HG03025 (cell line): ENCODE data around the gene ST7.

Experiments used
- ATAC-seq: cut with Tn5 transposase; IDR thresholded peaks from one replicate; pipeline ENCODE4 v1.9.1; 2021; ENCODE audit warnings: mild to moderate bottlenecking, moderate library complexity; ENCODE audit not compliant: unreplicated experiment, low FRiP score

The ST7 gene

DNA sequence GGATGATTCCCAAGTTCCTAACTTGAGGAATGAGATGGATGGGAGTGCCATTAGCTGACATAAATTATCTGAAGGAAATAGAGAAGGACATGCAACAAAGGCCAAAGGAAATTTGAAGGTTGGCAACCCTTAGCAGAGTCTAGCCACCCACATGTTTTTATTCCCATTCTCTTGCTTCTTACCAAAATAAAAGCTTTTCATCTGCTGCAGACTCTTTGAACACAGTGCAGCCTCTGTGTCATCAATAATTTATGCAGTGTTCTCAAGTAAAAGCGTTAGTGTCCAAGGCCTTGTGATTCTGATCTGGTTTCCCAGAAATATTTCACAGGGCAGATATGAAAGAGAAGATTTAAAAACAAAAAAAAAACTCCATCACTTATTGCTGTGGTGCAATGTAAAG is 98.5 kb downstream of the ST7 start:
- no peak for ATAC-seq

DNA sequence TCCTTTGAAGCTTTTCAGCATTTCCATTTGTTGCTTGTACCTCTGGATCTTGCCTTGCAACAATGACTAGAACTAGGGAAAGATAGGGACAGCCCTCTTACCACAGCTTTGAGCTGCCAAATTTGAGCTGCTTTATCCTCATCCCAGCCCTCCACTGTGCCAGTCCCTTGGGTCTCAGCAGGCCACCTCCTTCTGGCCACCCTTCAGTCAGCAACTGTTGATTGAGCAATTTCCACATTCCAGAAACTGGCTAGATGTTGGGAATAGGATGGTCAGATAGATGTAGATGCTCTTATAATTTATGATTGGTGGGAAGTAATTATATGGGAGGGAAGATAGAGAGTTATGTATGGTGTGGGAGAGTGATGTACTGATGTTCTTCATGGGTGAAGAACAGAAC is 100.1 kb downstream of the ST7 start:
- no peak for ATAC-seq

GRCh38 chr7:117061751-117062150 is 108.5 kb downstream of the ST7 start:
- ATAC-seq: no peak

DNA sequence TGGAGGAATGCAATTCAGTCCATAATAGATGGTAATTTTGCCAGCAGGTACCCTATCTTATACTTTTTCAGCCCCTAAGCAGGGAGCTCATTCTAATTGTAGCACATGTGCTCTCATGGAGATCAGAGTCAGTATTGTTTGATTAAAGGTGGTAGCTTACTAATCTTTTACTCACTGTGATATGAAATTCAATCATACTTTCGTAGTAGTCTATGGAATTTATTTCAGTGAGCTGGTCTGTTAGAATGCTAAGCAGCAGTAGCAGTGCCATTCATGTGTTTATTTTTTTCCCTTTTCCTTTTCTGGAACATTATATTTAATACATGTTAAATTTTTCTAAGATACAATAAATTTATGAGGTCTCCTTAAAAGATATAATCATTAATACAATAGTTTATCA is 109.0 kb downstream of the ST7 start:
- no peak for ATAC-seq

DNA sequence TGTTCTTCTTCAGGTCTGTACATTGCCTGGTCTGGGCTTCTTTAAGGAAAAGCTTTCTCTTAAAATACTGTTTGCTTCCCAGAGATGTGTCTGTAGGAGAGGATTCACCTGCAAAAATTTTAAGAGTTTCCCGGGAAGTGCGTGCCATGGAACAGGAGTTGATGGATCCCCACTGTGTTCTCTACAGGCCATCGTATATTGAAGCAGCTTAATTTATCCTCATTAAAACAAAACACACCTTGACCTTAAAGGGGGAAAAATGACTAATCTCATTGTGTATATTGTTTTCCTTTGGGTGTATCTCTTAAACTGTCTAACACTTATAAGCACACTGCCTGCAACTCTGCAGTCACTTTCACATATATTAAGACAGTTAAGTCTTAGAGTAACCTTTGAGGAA is 111.4 kb downstream of the ST7 start:
- ATAC-seq: no peak

DNA sequence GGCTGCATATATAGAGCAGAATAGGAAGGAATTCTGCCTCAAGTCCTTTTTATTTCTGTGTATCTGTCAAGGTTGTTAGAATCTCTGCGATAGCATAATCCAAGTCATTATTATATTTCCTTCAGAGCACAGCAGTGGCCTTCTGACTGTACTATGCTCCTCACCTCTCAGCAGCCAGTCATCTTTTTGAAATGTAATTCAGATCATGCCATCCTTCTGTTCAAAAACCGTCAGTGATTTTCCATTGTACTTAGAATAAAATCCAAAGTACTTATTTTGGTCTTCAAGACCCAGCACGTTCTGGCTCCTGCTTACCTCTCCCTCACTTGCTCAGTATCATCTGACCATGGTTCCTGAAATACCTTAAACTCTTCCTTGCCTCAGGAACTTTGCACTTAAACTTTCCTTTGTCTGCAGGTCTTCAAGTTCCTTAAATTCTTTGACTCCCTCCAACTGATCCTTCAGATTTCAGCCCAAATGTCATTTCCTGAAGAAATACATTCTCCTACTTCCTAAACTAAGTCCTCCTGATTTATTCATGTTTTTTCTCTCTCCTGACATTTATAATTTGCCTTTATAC is 112.4 kb downstream of the ST7 start:
- ATAC-seq: no peak

DNA sequence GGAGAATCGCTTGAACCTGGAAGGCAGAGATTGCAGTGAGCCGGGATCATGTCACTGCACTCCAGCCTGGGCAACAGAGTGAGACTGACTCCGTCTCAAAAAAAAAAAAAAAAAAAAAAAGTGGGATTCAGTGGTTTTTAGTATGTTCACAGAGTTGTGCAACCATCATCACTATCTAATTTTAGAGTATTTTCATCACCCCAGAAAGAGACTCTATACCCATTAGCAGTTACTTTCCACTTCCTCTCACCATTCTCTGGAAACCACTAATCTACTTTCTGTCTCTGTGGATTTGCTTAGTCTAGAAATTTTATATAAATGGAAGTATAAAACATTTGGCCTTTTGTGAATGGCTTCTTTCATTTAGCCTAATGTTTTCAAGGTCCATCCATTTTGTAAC is 113.4 kb downstream of the ST7 start:
- ATAC-seq: no peak

- ATAC-seq: no peak
Measured at GRCh38 chr7:117067340-117067739, 114.0 kb downstream of the ST7 start.

DNA sequence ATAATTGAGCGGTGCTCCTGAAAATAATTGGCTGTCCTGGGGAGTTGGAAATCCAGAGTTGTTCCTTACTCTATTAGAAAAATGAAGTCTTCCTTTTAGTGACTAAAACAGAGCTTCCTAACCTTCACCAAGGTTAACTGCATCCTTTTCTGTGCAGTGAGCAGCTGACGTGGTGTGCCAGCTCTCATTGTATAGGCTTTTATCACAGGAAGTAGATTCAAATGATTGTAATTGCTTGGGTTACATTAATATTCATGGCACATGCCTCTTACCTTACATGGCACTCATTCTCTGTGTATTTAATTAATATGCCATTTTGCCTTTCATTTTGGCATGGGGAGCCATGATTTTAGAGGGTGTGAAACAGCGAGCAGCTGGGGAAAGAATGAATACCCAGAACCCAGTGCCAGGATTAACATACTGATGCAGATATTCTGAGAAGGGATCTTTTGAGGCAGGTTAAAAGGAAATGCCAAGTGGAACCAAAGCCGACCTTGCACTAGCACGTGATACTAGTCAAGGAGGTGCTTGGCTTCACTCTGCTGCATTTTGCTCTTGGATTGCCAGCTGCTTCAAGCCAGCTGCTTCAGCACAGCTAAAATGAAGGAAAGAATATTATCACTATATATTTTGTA is 115.3 kb downstream of the ST7 start:
- no peak for ATAC-seq

DNA sequence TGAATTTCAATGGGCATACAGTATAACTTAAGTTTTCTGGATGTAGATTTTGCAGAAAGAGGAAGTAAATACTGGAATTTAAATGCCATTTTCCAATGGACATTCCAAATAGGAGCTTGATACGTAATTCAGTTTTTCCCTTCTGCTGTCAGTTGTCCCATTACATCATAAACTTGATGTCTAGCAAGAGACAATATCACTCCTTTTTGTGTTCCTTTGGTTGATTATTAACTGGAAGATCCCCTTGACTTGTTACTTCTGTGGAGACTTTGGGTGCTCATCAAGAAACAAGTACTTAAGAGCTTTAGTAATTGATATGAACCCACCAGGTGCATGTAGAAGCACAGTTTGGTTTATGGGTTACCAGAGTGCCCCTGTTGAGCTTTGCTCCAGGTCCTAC is 116.1 kb downstream of the ST7 start:
- ATAC-seq: no peak

DNA sequence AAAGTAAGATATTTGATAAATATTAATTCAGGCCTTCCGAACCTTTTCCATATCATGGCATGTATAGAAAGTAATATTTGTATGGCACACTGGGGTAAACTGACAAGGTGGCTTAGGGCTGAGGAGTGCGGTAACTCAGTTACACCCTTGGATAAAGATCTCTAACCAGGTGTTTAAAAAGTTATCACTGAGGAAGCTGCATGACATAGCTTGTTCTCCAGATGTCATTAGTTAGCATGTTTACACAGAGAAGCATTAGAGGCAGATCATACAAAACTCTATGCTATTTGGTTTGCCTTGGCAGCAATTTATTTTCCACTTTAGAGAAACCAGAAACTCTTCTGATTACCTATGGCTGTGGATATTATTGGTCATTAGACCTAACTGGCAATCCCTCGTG is 118.2 kb downstream of the ST7 start:
- ATAC-seq: no peak

- no peak for ATAC-seq
Measured at GRCh38 chr7:117072620-117073118, 119.4 kb downstream of the ST7 start.

DNA sequence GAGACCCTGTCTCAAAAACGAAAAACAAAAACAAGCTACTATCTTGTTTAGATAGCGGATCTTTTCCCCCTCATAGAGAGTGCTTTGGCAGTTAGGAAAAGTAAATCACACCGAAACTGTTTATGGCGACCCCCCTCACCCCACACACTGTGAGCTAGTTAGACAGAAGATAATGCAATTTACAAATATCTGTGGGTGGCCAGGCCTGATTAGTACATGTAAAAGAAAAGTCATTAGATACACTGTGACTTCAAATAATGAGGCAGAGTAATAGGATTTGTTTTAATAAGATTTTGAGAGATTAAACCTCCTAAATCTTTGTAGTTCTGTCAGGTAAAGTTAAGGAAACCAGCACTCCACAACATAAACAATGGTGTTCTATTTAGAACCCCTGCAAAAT is 121.1 kb downstream of the ST7 start:
- no peak for ATAC-seq

GRCh38 chr7:117075934-117076333 is 122.6 kb downstream of the ST7 start:
- no peak for ATAC-seq

GRCh38 chr7:117076426-117076943 is 123.2 kb downstream of the ST7 start:
- ATAC-seq: no peak

GRCh38 chr7:117077658-117078057 is 124.4 kb downstream of the ST7 start:
- ATAC-seq: no peak

GRCh38 chr7:117082647-117083046 is 129.3 kb downstream of the ST7 start:
- ATAC-seq: no peak

DNA sequence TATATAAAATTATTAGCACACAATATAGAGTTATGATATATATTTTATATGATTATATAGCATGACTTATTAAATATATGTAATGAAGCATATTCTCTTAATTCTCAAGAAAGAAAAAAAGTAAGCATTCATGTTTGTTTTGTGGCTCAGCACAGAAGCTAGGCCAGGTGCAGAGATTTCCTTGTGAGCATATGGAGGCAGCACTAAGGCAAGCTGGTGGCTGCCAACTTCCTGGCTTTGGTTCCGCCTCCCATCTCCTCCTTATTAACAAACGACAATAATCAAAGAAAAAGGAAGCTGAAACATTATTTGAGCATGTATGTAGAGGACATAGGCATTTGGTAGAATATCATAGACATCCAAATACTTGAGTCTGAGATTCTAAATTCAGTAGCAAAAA is 130.3 kb downstream of the ST7 start:
- no peak for ATAC-seq

DNA sequence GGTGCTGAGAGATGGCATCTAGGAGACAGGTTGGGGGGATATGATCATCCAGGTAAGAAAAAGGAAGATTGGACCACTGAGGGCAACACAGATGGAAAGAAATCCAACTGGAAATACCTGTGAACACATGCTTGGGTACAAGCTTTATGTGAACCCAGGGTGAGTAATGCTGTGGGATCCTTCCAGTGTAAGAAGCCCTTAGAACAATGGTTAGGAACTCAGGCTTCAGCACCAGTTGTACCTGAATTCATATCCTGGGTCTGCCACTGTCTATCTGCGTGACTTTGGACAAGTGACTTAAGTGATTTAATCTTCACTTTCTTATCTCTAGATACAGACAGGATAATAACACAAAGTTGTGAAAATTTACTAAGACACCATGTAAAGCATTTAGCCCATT is 131.0 kb downstream of the ST7 start:
- ATAC-seq: no peak

GRCh38 chr7:117085275-117085674 is 132.0 kb downstream of the ST7 start:
- ATAC-seq: no peak

GRCh38 chr7:117085769-117086463 is 132.6 kb downstream of the ST7 start:
- ATAC-seq: no peak

- ATAC-seq: no peak
Measured at GRCh38 chr7:117086788-117087187, 133.5 kb downstream of the ST7 start.
